OCI-LY1 (cell line): ENCODE data around the gene TTLL5.

ENCODE experiments used
- CTCF ChIP-seq: fragments of 200-600 bp; sonication (generic), shearing (Covaris generic); IDR thresholded peaks from 2 replicates; pipeline ENCODE4 v1.5.1; 2017; ENCODE audit warnings: mild to moderate bottlenecking, antibody characterized with exemption, low read length, moderate library complexity, mixed read lengths
- EZH2 ChIP-seq: fragments of 200-600 bp; sonication (generic), shearing (Covaris generic); IDR thresholded peaks from 2 replicates; pipeline ENCODE4 v1.8.0; 2017; ENCODE audit warnings: borderline replicate concordance, mixed run types, mild to moderate bottlenecking, antibody characterized with exemption, low read length, moderate library complexity, mixed read lengths

GRCh38 chr14:75909630-75910029 is 248.6 kb downstream of the TTLL5 start:
- no peak for TF ChIP-seq CTCF
- TF ChIP-seq EZH2 = no peak
